Measurements from ENCODE around the gene RNF144B.

DNA sequence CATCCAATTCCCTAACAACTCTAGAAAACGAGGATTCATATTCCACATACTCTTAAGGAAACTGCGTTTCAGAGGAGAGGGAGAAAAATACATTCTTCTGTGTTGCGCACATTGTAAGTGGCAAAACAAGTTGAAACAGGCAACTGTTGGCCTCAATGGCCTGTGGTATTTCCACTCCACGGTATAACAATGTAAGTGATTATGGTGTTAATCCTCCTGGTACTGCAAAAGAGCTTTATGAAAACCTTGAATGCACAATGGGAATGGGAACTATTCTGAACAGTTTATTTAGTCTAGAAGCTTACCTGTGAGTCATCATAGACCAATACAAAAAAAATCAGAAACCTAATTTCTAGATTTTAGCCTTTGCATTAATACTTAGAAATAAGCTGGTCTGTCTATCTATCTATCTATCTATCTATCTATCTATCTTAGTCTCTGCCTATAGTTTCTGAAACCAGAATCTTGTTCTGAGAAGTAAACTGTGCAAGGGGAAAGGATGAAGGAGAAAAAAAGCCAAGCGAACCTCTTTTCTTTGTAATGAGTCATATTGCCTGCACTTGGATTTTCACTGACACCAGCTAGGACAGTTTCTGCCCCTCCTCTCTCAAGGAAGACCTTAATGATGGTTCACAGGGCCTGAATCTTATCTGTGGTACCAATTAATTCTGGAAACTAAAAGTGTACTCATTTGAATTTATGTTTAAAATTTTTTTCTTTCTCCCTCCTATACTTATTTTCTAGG lies 101.5 kb downstream of the RNF144B start:
- TF ChIP-seq TAF1 (IDR thresholded peaks at IDR 0.05; ENCODE audit: borderline replicate concordance, low read depth, low read length) (no peak), POLR2A (IDR thresholded peaks at IDR 0.05; ENCODE audit: low read depth, low read length) (no peak), POLR2AphosphoS5 (IDR thresholded peaks at IDR 0.05; ENCODE audit: low read depth, low read length) (no peak)

Data from GM12892 (cell line).